HPDE6-E6E7 (cell line): ENCODE data around the gene CXCL13.
"Not testable (repeated sequence)": the region's sequence is repeated elsewhere in the genome, so short reads cannot be mapped to it uniquely, and the experiment has no call there.

ENCODE experiments used
- DNase-seq: peaks from one replicate; pipeline ENCODE4 v3.0.0; 2011; ENCODE audit warnings: missing footprints; ENCODE audit errors: extremely low spot score

CXCL13 gene, protein sequence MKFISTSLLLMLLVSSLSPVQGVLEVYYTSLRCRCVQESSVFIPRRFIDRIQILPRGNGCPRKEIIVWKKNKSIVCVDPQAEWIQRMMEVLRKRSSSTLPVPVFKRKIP

DNA sequence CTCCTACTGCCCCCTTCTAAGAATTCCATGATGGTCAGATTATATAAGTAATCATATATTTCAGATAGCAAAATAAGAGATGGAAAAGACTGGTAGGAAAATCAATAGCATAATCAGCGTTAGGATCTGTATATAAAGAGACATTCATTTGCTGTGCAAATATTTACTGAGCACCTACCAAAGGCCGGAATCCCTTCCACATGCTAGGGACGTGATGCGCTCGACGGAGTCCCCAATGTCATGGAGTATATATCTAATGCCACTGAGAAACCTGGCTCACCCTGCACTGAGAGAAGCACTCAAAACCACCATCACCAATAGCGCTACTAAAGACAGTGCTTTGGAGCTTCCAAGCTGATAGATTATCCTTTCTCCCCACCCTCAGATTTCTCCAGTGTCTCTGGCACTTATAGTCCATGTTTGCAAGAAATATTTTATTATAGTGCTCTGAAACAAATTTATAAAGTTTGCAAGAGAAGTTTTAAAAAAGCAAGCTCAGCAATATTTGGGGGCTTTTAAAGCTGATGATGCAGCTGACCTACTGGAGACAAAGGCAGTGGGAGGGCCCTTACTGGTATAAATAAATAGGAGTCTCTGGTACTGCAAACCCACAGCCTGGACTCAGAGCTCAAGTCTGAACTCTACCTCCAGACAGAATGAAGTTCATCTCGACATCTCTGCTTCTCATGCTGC lies at the start of gene CXCL13:
Gene CXCL13 (plus strand): TSS at position 611 of the 693 bp plus-strand sequence. CDS start 46 bp downstream, at position 657.
- no peak for DNase-seq

DNA sequence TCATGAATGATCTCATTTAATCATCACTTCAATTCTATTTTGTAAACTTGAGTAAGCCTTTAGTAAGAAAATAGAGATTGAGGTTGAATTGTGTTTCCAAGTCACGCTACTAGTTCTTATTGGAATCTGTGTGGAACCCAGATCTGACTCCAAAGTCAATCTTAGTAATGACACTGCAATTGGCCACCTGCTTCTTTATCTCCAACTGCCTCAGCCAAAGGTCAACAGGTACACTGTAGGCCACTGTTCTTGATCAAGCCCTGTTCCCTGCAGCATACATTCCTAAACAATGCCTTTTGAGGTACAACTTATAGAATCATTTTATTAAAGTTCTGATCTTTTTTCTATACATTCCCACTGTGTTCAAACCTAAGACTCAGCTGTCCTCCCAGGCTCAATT lies 45.5 kb upstream of the CXCL13 start:
- no peak for DNase-seq

- not testable (repeated sequence) for DNase-seq
These were observed 43.9 kb upstream of the CXCL13 start for GRCh38 chr4:77561720-77562119.

DNA sequence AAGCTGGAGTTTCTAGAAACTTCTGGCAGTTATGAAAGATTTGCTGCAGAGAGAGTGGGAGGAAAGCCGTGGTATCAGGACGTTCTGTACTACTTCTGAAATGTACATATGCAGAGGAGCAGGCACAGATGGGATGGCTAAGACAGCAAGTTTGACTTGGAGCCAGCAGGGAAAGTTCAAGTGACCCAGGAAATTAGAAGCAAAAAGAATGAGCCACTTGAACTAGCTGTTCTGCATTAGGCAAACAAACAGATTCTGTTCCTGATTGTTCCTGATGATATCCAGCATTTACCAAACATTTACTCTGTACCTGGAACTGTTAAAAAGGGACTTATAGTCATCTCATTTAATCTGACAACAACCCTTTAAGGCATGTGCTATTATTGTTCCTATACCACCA lies 41.4 kb upstream of the CXCL13 start:
- DNase-seq: no peak

DNA sequence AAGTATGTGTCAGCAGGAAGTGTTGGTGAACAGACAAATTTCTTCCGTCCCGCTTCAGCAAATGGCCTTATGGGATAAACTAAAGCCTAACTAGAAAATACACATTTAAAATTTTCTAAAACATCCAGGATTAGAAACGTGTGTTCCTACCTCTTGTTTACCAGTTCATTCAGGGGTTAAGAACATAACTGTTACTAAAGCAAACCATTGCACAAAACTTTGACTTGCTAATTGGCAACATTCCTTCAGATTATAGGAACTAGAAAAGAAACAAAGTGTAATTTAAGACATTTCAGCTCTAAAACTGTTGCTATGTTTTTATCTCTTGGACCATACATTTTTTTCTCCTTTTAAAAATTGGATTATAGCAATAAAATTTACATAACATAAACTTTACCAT lies 39.5 kb upstream of the CXCL13 start:
- DNase-seq: no peak

GRCh38 chr4:77567549-77567948 lies 38.1 kb upstream of the CXCL13 start:
- DNase-seq: no peak

DNA sequence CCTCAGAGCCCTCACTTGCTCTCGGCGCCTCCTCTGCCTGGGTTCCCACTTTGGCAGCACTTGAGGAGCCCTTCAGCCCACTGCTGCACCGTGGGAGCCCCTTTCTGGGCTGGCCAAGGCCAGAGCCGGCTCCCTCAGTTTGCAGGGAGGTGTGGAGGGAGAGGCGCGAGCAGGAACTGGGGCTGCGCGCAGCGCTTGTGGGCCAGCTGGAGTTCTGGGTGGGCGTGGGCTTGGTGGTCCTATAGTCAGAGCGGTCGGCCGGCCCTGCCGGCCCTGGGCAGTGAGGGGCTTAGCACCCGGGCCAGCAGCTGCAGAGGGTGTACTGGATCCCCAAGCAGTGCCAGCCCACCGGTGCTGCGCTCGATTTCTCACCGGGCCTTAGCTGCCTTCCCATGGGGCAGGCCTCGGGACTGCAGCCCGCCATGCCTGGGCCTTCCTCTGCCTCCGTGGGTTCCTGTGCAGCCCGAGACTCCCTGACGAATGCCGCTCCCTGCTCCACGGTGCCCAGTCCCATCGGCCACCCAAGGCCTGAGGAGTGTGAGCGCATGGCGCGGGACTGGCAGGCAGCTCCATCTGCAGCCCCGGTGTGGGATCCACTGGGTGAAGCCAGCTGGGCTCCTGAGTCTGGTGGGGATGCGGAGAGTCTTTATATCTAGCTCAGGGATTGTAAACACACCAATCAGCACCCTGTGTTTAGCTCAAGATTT lies 35.0 kb upstream of the CXCL13 start:
- DNase-seq: not testable (repeated sequence)

DNA sequence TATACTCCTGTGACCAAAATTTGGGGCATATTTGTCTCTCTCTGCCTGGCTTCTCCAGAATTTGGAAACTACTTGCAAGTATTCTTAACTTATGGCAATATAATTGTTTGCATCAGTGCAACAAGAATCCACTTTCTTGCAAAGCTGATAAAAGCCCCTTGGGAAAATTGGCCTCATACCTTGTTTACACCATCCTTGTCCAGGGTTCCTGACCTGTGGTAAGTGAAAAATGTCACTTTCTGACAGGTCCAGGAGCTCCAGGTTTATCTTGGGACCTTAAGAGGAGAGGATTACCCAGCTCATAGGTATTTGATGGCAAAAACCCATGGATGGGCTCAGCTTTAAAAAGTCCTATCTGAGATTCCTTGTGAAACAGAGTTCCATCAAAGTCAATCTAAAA lies 29.3 kb upstream of the CXCL13 start:
- no peak for DNase-seq

DNA sequence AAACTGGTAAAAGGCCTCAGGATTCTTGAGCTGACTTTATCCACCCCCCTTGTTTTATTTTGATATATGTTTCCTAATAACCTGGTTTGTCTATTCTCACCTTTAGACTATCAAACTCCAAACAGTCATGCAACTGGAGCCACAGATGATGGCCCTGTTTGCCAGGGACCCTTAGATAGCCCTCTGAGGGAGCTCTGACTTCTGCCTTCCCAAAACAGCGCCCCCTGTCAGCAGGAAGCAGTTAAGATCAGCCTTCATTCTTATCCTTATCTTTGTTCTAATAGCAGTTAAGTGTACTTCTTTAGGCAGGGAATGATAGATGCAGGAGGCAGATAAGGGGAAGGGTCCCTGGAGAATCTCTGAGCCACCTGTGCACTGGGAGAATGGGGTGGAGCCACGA lies 27.5 kb upstream of the CXCL13 start:
- no peak for DNase-seq

DNA sequence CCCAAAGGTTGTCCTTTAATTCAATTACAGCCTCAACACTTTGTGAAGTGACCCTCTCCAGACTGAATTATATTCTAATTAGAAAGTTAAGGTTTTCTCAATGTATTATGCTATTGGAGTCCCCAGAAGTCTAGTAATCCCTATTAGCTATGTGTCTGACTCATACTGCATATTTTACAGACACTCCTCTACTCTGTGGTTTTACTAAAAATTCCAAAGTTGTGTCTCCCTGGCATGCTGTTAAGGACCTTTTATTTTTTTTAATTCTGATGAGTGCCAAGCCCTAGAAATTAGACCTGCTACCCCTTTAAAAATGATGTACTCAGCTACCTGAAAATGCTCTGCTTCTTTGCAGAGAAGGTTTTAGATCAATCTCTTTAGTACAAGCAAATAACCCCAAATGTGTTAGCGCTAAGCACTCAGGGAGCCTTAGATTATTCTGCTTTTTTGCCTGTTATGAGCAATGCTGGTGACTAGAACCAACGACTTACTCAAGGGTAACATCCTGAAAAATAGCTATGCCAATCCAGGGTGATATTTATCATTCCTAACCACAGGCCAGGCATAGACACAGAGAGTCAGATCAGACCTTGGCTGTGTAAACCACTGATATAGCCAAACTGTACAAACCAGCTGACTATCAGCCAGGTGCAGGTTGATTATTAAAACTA lies 26.1 kb upstream of the CXCL13 start:
- DNase-seq: peak; percentile 78

DNA sequence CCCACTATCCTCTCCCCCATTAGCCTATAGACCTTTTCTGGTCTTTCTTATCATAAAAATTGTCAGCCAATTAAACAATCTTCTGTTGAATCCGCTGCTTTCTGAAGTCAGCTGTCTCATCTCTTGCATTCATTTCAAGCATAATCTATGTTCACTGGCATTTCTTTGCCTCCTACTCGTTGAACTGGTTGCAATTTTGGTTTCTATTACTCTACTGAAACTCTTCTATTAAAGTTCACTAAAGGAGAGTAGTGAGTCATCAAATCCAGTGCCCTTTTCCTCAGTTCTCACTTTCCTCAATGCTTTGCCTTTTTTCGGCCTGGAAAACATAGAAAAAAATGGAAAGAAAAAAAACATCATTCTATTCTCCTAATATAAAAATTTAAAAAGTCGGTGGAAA lies 23.9 kb upstream of the CXCL13 start:
- no peak for DNase-seq

- no peak for DNase-seq
These were observed 23.5 kb upstream of the CXCL13 start for GRCh38 chr4:77582156-77582555.

- DNase-seq: no peak
These were observed 22.9 kb upstream of the CXCL13 start for GRCh38 chr4:77582711-77583110.

- peak; percentile 69 for DNase-seq
These were observed 18.7 kb upstream of the CXCL13 start for GRCh38 chr4:77586951-77587383.

DNA sequence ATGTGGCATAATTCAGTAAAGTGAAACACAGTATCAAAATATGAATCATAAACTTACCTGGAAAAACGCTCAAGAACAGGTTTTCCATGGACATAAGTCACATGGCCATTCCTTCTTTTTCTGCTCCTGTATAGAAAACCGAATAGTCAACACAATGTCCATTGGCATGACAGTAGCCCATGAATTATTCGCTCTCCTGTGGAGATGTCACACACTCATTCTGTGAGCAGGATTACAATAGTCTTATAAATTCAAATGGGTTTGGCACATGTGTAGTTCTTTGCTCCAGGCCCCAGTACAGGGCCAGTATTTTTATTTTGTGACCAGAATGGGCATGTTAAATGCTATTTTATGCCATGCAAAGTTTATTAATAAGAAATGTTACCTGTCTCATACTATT lies 15.1 kb upstream of the CXCL13 start:
- DNase-seq: no peak

- DNase-seq: no peak
These were observed 14.1 kb upstream of the CXCL13 start for GRCh38 chr4:77591532-77591931.

- DNase-seq: no peak
These were observed 12.5 kb upstream of the CXCL13 start for GRCh38 chr4:77593101-77593500.

- no peak for DNase-seq
These were observed 11.6 kb upstream of the CXCL13 start for GRCh38 chr4:77593993-77594392.

GRCh38 chr4:77595364-77595973 lies 10.2 kb upstream of the CXCL13 start:
- no peak for DNase-seq

- DNase-seq: peak; percentile 40
These were observed 6.2 kb upstream of the CXCL13 start for GRCh38 chr4:77599378-77599777.

DNA sequence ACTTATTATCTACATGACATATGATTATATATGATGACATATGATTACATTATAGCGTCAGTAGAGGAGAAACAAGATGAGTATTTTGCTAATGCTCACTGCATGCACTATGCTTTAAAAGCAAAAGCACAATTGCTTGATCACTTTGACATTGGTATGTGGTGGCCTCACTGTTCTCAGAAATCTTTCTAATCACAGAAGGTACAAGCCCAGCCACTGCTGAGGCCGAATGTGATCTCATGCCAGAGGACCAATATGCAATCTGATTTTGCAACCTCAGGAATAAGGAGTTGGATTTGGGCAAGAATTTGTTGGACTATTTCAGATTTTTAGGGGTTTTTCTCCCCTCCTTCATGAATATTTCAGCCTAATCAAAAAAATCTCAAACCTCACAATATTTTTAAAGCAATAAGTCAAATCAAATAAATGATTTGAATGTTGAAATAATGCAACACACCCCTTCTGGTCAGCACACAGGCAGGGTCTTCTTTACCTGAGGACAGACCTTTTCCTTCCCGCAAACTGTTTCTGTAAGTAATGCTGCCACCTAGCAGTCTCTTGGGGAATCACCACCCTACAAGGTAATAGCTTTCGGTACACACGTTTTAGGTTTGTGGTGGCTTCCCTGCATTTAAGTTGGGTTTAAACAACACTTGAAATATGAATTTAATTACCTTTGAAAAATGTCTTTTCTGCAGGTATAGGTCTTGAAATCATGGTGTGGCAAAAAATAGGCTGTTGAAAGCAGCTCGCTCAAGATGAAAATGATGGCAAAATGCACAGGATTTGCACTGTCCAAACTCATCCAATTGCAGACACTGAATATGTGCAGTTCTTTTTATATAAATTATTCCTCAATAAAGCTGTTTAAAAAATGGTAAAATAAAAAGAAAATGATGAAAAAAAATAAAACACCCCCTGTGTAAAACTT lies 4.8 kb upstream of the CXCL13 start:
- DNase-seq: peak; percentile 50
